AG10803 (cell line): ENCODE results near the gene KRT34.

Source experiments
- DNase-seq: peaks from one replicate; pipeline ENCODE4 v3.0.0; 2010; ENCODE audit warnings: low read depth
- H3K4me3 ChIP-seq: 2 replicates; pipeline ENCODE4 v1.5.1; 2011; ENCODE audit warnings: mild to moderate bottlenecking, low read length, control low read depth
- CTCF ChIP-seq: conservative IDR thresholded peaks from 2 replicates; pipeline ENCODE4 v1.5.1; 2011; ENCODE audit warnings: mild to moderate bottlenecking, low read length, control low read depth, inconsistent platforms

Gene KRT34

GRCh38 chr17:41415411-41415810, 33.3 kb upstream of the KRT34 start:
- H3K4me3 ChIP-seq: no peak overlapping the region
- DNase-seq: no peak
- no peak for TF ChIP-seq CTCF

GRCh38 chr17:41413982-41414381, 31.9 kb upstream of the KRT34 start:
- DNase-seq: no peak
- H3K4me3 ChIP-seq: no peak overlapping the region
- TF ChIP-seq CTCF: no peak

GRCh38 chr17:41413353-41413957, 31.3 kb upstream of the KRT34 start:
- no peak overlapping the region for H3K4me3 ChIP-seq
- no peak for TF ChIP-seq CTCF
- DNase-seq: peak; percentile 29

- no peak overlapping the region for H3K4me3 ChIP-seq
- TF ChIP-seq CTCF: no peak
- DNase-seq: no peak
Measured at GRCh38 chr17:41411072-41411840, 29.1 kb upstream of the KRT34 start.

GRCh38 chr17:41407226-41407625, 25.1 kb upstream of the KRT34 start:
- no peak for TF ChIP-seq CTCF
- no peak overlapping the region for H3K4me3 ChIP-seq
- no peak for DNase-seq

GRCh38 chr17:41406205-41406604, 24.1 kb upstream of the KRT34 start:
- H3K4me3 ChIP-seq: no peak overlapping the region
- DNase-seq: no peak
- TF ChIP-seq CTCF: no peak
